Regular cardiac myocyte (primary cell): ENCODE data around the gene SLC38A11. TPM values are rescaled to one million over a fixed set of nuclear protein-coding genes. Genes with fewer than 3 reads are reported as not detected.

Experiments
- total RNA-seq: library from RNA; depleted of rRNA; stranded (reverse); fragments of >200 nt; gene quantifications from 2 replicates; pipeline ENCODE4 v1.2.3, GENCODE V29; 2014

Gene SLC38A11, protein sequence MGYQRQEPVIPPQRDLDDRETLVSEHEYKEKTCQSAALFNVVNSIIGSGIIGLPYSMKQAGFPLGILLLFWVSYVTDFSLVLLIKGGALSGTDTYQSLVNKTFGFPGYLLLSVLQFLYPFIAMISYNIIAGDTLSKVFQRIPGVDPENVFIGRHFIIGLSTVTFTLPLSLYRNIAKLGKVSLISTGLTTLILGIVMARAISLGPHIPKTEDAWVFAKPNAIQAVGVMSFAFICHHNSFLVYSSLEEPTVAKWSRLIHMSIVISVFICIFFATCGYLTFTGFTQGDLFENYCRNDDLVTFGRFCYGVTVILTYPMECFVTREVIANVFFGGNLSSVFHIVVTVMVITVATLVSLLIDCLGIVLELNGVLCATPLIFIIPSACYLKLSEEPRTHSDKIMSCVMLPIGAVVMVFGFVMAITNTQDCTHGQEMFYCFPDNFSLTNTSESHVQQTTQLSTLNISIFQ
- total RNA-seq = 0.28 TPM in 1 of 2 replicates, not detected in the other

DNA sequence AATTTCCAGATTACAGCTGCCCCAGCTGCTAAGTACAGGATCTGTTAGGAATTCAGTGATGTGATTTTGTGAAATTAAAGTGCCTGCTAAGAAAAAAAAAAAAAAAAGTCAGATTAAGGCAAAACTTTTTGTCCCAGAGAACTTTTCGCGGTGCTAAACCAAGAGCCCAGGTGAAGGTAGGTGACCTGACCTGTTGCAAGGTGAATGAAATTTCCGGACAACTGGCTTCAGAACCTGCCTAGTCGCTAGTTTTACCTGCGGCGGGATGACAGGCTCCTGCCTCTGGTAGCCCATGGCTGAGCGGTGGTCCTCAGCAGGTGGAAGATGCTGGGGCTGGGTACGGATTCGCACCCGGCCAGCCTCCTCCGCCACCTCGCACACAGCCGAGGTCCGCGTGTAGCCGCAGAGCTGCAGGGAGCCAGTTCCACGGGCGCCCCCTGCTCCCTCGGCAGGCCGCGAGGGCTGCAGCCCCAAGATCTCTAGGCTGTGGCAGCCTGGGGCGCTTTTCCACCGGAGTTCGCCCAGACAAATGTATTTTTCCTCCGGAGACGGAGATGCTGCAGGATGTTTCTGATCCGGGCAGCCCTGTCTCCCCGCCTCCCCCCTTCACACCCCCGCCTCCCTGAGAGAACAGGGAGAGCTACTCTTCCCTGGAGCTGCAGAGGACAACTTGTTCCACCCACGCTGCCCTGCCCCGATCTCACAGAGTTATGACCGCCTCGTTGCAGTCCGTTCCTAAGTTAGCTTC is at the start of gene SLC38A11:
SLC38A11 (minus strand) TSS at position 572 of the 748 bp plus-strand sequence; CDS start at position 294, 278 bp downstream.

Other genes with a start within 250 kb of the SLC38A11 start
- gene COBLL1, start 113.7 kb downstream of the SLC38A11 start, total RNA-seq = 7.7 and 20.9 TPM in 2 replicates
- 0.85 and 1.9 TPM in 2 replicates for gene SCN3A, start 248.5 kb upstream of the SLC38A11 start, total RNA-seq